CD14-positive monocyte (primary cell): Measurements from ENCODE around the gene ANKRD28. TPM values are rescaled to one million over a fixed set of nuclear protein-coding genes. Genes with fewer than 3 reads are reported as not detected.

Source experiments
- DNase-seq, 3 donors: peaks; one replicate each; pipeline ENCODE4 v3.0.0-alpha.2; 2011 to 2022
- H2AFZ ChIP-seq: 2 replicates; pipeline ENCODE4 v1.6.0; 2012; ENCODE audit warnings: mild to moderate bottlenecking, low read depth, low read length, inconsistent platforms; ENCODE audit not compliant: insufficient read depth, poor library complexity, severe bottlenecking
- H3K27ac ChIP-seq, 2 donors: 1 replicate in 1 of 2; 2 replicates in 1 of 2; pipeline ENCODE4 v1.5.1; 2012 to 2013; ENCODE audit warnings: low read length in 2 of 2, control low read depth in 1 of 2, inconsistent platforms in 1 of 2, low read depth in 1 of 2, mild to moderate bottlenecking in 1 of 2
- H3K27me3 ChIP-seq, 2 donors: one replicate each; pipeline versions ENCODE4 v1.6.0 to v1.6.1; 2011 to 2013; ENCODE audit warnings: low read length in 2 of 2; ENCODE audit not compliant: control insufficient read depth in 2 of 2, insufficient read depth in 2 of 2
- H3K36me3 ChIP-seq, 2 donors: replicated peaks in 1 of 2; 1 replicate in 1 of 2; 2 replicates in 1 of 2; pipeline versions ENCODE4 v1.5.1 to v1.6.1; 2012 to 2013; ENCODE audit warnings: low read length in 2 of 2, control low read depth in 1 of 2, inconsistent platforms in 1 of 2, mild to moderate bottlenecking in 1 of 2; ENCODE audit not compliant: insufficient read depth in 2 of 2, control insufficient read depth in 1 of 2
- H3K4me1 ChIP-seq, 2 donors: 1 replicate in 1 of 2; 2 replicates in 1 of 2; pipeline versions ENCODE4 v1.5.1 to v1.6.1; 2012 to 2013; ENCODE audit warnings: low read length in 2 of 2, control low read depth in 1 of 2, inconsistent platforms in 1 of 2, mild to moderate bottlenecking in 1 of 2, moderate library complexity in 1 of 2; ENCODE audit not compliant: insufficient read depth in 2 of 2, control insufficient read depth in 1 of 2
- H3K4me2 ChIP-seq: replicated peaks from 2 replicates; pipeline ENCODE3; 2012; ENCODE audit warnings: low read length, moderate library complexity, mild to moderate bottlenecking; ENCODE audit not compliant: poor library complexity, severe bottlenecking; ENCODE audit errors: extremely low read depth
- H3K4me3 ChIP-seq, 3 experiments: fragments of 200-600 bp in 1 of 3; sonication (generic) in 1 of 3; replicated peaks in 1 of 3; 1 replicate in 2 of 3; 2 replicates in 1 of 3; pipeline ENCODE4 v1.5.1; 2011 to 2013; ENCODE audit warnings: low read length in 3 of 3, mild to moderate bottlenecking in 3 of 3, control low read depth in 2 of 3, low read depth in 2 of 3, inconsistent platforms in 1 of 3, moderate library complexity in 1 of 3
- H3K79me2 ChIP-seq: 2 replicates; pipeline ENCODE4 v1.6.0; 2012; ENCODE audit warnings: mild to moderate bottlenecking, control low read depth, inconsistent platforms, low read length, moderate library complexity; ENCODE audit not compliant: insufficient read depth
- H3K9ac ChIP-seq: 2 replicates; pipeline ENCODE4 v1.6.0; 2017; ENCODE audit warnings: low read length, mild to moderate bottlenecking; ENCODE audit not compliant: insufficient read depth, poor library complexity, severe bottlenecking
- H3K9me3 ChIP-seq, 2 donors: replicated peaks in 1 of 2; 1 replicate in 1 of 2; 2 replicates in 1 of 2; pipeline versions ENCODE4 v1.5.1 to v1.6.1; 2012 to 2013; ENCODE audit warnings: low read length in 2 of 2, control low read depth in 1 of 2; ENCODE audit not compliant: control insufficient read depth in 1 of 2, insufficient read depth in 1 of 2
- H4K20me1 ChIP-seq: 2 replicates; pipeline ENCODE4 v1.6.0; 2012; ENCODE audit warnings: mild to moderate bottlenecking, low read length, control low read depth, moderate library complexity; ENCODE audit not compliant: insufficient read depth
- H3K27ac Mint-ChIP-seq, 7 donors: one replicate each; pipeline ENCODE4 v1.8.0; 2020; ENCODE audit warnings: mild to moderate bottlenecking in 7 of 7, mixed read lengths in 7 of 7, moderate library complexity in 6 of 7, inconsistent platforms in 2 of 7
- H3K27me3 Mint-ChIP-seq, 3 donors: one replicate each; pipeline ENCODE4 v1.8.0; 2021 to 2022; ENCODE audit warnings: low read depth in 3 of 3, mild to moderate bottlenecking in 3 of 3, mixed read lengths in 3 of 3, moderate library complexity in 3 of 3, inconsistent platforms in 1 of 3
- H3K36me3 Mint-ChIP-seq, 2 donors: one replicate each; pipeline ENCODE4 v1.8.0; 2020; ENCODE audit warnings: mixed read lengths in 2 of 2, inconsistent platforms in 1 of 2, mild to moderate bottlenecking in 1 of 2
- H3K4me1 Mint-ChIP-seq: one replicate; pipeline ENCODE4 v1.8.0; 2020; ENCODE audit warnings: mild to moderate bottlenecking, mixed read lengths
- H3K4me3 Mint-ChIP-seq, 2 donors: one replicate each; pipeline ENCODE4 v1.8.0; 2020; ENCODE audit warnings: mild to moderate bottlenecking in 2 of 2, mixed read lengths in 2 of 2, moderate library complexity in 1 of 2
- H3K9me3 Mint-ChIP-seq, 7 donors: one replicate each; pipeline ENCODE4 v1.8.0; 2020 to 2022; ENCODE audit warnings: mixed read lengths in 7 of 7, mild to moderate bottlenecking in 6 of 7, moderate library complexity in 6 of 7, inconsistent platforms in 2 of 7
- CTCF ChIP-seq: fragments of 200-600 bp; IDR thresholded peaks from one replicate; pipeline ENCODE4 v1.8.0; 2022; ENCODE audit warnings: antibody characterized with exemption, mild to moderate bottlenecking
- WGBS: methylation state at CpG from one replicate; pipeline ENCODE4 v1.1.5; 2013; ENCODE audit warnings: missing lambda C conversion rate; ENCODE audit not compliant: insufficient coverage; 5-methylcytosine and 5-hydroxymethylcytosine counted together
- intact Hi-C, 2 donors: fragments of 100-400 bp; cut with micrococcal nuclease; formaldehyde crosslinking; loops; one replicate each; pipeline versions ENCODE4 v1.15.0 to v1.15.1; 2023
- polyA plus RNA-seq, 3 donors: library from polyadenylated mRNA; depleted of rRNA in 1 of 3; unstranded in 2 of 3; stranded (reverse) in 1 of 3; fragments of 300-500 nt in 2 of 3; fragments of >200 nt in 1 of 3; fragmentation: Illumina TruSeq in 2 of 3; gene quantifications; 1 replicate in 2 of 3; 2 replicates in 1 of 3; pipeline ENCODE4 v1.2.3, GENCODE V29; 2012 to 2021

The ANKRD28 gene
- polyA plus RNA-seq, 3 donors = 5.9 to 11.5 (median 7.9) TPM

GRCh38 chr3:15665510-15666150, 132.1 kb downstream of the ANKRD28 start:
- Histone ChIP-seq H3K4me3 (no peak overlapping the region), H4K20me1 (no peaks in the 10 kb centered on the region), H3K4me1 (peaks cover 0 to 7% of the 10 kb centered on the region in 2 donors), H3K9ac (no peak overlapping the region), H3K36me3 (no peaks in the 10 kb centered on the region), H3K4me2 (no peak overlapping the region), H2AFZ (no peak overlapping the region), H3K27ac (no peak overlapping the region), H3K9me3 (no peaks in the 10 kb centered on the region), H3K27me3 (no peaks in the 10 kb centered on the region), H3K79me2 (no peaks in the 10 kb centered on the region)
- H3K4me1 Mint-ChIP-seq = peaks cover 4% of the 10 kb centered on the region
- 90% methylated on average over 4 of the region's 5 CpGs for WGBS
- DNase-seq = no peak
- H3K27me3 Mint-ChIP-seq = peaks cover 3 to 7% (median 4%) of the 10 kb centered on the region in 3 donors
- H3K27ac Mint-ChIP-seq = no peak overlapping the region
- intact Hi-C loops = no loop called here
- peaks cover 0 to 8% (median 1%) of the 10 kb centered on the region in 7 donors for H3K9me3 Mint-ChIP-seq
- H3K4me3 Mint-ChIP-seq = no peak overlapping the region
- TF ChIP-seq CTCF = no peak
- H3K36me3 Mint-ChIP-seq = peaks cover 5 to 6% of the 10 kb centered on the region in 2 donors

DNA sequence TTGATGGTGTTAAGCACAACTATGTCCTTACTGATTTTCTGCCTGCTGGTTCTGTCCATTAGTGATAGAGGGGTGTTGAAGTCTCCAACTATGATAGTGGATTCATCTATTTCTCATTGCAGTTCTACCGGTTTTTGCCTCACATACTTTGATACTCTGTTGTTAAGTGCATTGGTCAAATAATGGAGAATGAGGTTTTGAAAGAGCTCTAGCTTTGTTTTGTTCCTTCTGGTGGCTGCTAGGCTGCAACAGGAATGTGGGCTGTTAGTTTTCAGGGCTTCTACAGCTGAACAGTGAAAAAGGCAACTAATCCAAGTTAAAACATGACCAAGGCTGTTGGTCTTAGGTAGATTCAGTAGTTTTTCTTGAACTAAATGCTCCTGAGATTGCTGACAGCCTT, 133.6 kb downstream of the ANKRD28 start:
- TF ChIP-seq CTCF = no peak

More for the DNA sequence above, 133.6 kb downstream of the ANKRD28 start:
- Mint-ChIP-seq H3K4me1 (peaks cover 4% of the 10 kb centered on the region), H3K9me3 (peaks cover 0 to 8% (median 1%) of the 10 kb centered on the region in 7 donors), H3K27ac (no peak overlapping the region), H3K4me3 (no peak overlapping the region), H3K36me3 (peaks cover 0 to 2% of the 10 kb centered on the region in 2 donors), H3K27me3 (peaks cover 5 to 9% (median 6%) of the 10 kb centered on the region in 3 donors)
- H3K4me3 ChIP-seq = no peak overlapping the region
- H3K9ac ChIP-seq = no peak overlapping the region
- peaks cover 0 to 7% of the 10 kb centered on the region in 2 donors for H3K4me1 ChIP-seq
- H3K9me3 ChIP-seq = no peaks in the 10 kb centered on the region
- no peak overlapping the region for H3K27ac ChIP-seq
- intact Hi-C loops = no loop called here
- no peaks in the 10 kb centered on the region for H3K27me3 ChIP-seq
- no peaks in the 10 kb centered on the region for H3K36me3 ChIP-seq
- no peak for DNase-seq
- no peaks in the 10 kb centered on the region for H3K79me2 ChIP-seq
- WGBS = no CpG with 5 or more reads among the region's 1 CpG
- no peaks in the 10 kb centered on the region for H4K20me1 ChIP-seq
- H3K4me2 ChIP-seq = no peak overlapping the region
- H2AFZ ChIP-seq = no peak overlapping the region
